Measurements from ENCODE around the gene USH1C.

GRCh38 chr11:17469998-17470397 lies 74.2 kb downstream of the USH1C start:
- no peak for TF ChIP-seq CTCF (IDR thresholded peaks at IDR 0.05)
- TF ChIP-seq POLR2A (IDR thresholded peaks at IDR 0.05) = no peak

All from adrenal gland (tissue), 5 donors.